Spleen (tissue), 11 donors: ENCODE measurements around the gene TREM2. TPM values are rescaled to one million over a fixed set of nuclear protein-coding genes. Genes with fewer than 3 reads are reported as not detected.
A peak's percentile ranks its signal among the peaks of the same experiment; 100 is the strongest.

Source experiments
- DNase-seq: peaks from one replicate; pipeline ENCODE4 v3.0.0-alpha.2; 2020
- H3K27ac ChIP-seq, 8 donors: fragments of 200-600 bp; sonication (generic) in 7 of 8; 1 replicate in 4 of 8; 2 replicates in 4 of 8; pipeline versions ENCODE4 v1.5.0 to v1.8.0; 2016 to 2021; ENCODE audit warnings: inconsistent platforms in 4 of 8, mild to moderate bottlenecking in 4 of 8, moderate library complexity in 1 of 8
- H3K27me3 ChIP-seq, 7 donors: fragments of 200-600 bp; sonication (generic) in 6 of 7; replicated peaks in 1 of 7; 1 replicate in 4 of 7; 2 replicates in 3 of 7; pipeline versions ENCODE4 v1.5.0 to v1.8.0; 2016 to 2021; ENCODE audit warnings: inconsistent platforms in 3 of 7, mild to moderate bottlenecking in 1 of 7
- H3K36me3 ChIP-seq, 6 donors: fragments of 200-600 bp; sonication (generic) in 5 of 6; 1 replicate in 4 of 6; 2 replicates in 2 of 6; pipeline versions ENCODE4 v1.5.0 to v1.8.0; 2016 to 2021; ENCODE audit warnings: inconsistent platforms in 2 of 6
- H3K4me1 ChIP-seq, 6 donors: fragments of 200-600 bp; sonication (generic) in 5 of 6; 1 replicate in 3 of 6; 2 replicates in 3 of 6; pipeline versions ENCODE4 v1.5.0 to v1.8.0; 2016 to 2021; ENCODE audit warnings: inconsistent platforms in 3 of 6
- H3K4me3 ChIP-seq, 8 donors: fragments of 200-600 bp; sonication (generic) in 7 of 8; 1 replicate in 4 of 8; 2 replicates in 4 of 8; pipeline versions ENCODE4 v1.5.0 to v1.8.0; 2016 to 2021; ENCODE audit warnings: inconsistent platforms in 4 of 8, mild to moderate bottlenecking in 4 of 8, moderate library complexity in 2 of 8
- H3K9me3 ChIP-seq, 8 donors: fragments of 200-600 bp; sonication (generic) in 7 of 8; 1 replicate in 4 of 8; 2 replicates in 4 of 8; pipeline versions ENCODE4 v1.5.0 to v1.8.0; 2016 to 2021; ENCODE audit warnings: inconsistent platforms in 4 of 8
- POLR2A ChIP-seq, 3 donors: fragments of 450-650 bp; IDR thresholded peaks; one replicate each; pipeline ENCODE4 v1.5.1; 2017; ENCODE audit warnings: antibody characterized with exemption in 3 of 3, mild to moderate bottlenecking in 1 of 3
- POLR2AphosphoS5 ChIP-seq, 3 donors: sonication (generic); formaldehyde crosslinking; IDR thresholded peaks; one replicate each; pipeline ENCODE4 v1.5.1; 2017; ENCODE audit warnings: antibody characterized with exemption in 3 of 3
- WGBS, 5 donors: extraction: QIAGEN DNeasy Blood & Tissue Kit in 3 of 5; methylation state at CpG; one replicate each; pipeline versions ENCODE4 v1.1.5 to v1.1.7; 2013 to 2018; 5-methylcytosine and 5-hydroxymethylcytosine counted together
- intact Hi-C: fragments of 100-400 bp; cut with DNase I; formaldehyde crosslinking; loops from one replicate; pipeline ENCODE4 v1.15.0; 2023; ENCODE audit warnings: low total_unique reads
- polyA plus RNA-seq, 3 donors: library from polyadenylated mRNA; stranded (reverse); fragments of 200-250 nt; gene quantifications; one replicate each; pipeline ENCODE4 v1.2.1, GENCODE V29; 2013
- total RNA-seq, 7 donors: library from RNA; depleted of rRNA in 3 of 7; stranded (reverse); fragments of >200 nt in 3 of 7; fragmentation: NEBNext Ultra II Directional in 4 of 7; extraction: Animal tissue kit (Norgen Biotek cat#: 25700) in 4 of 7; gene quantifications; one replicate each; pipeline versions ENCODE4 v1.1.0 to v1.2.1, GENCODE V29; 2016 to 2021
- TF ChIP-seq, protein P1 (sequence below), 11 experiments: fragments of 200-600 bp in 7 of 11; fragments of 450-650 bp in 4 of 11; sonication (generic) in 4 of 11; IDR thresholded peaks in 8 of 11; conservative IDR thresholded peaks in 3 of 11; 1 replicate in 7 of 11; 2 replicates in 4 of 11; pipeline versions ENCODE4 v1.4.0 to v1.8.0; 2016 to 2021; ENCODE audit warnings: antibody characterized with exemption in 11 of 11, inconsistent platforms in 4 of 11, mild to moderate bottlenecking in 1 of 11
- donor health status: healthy with polysubstance abuse.
- donor health status: DM: no; HTN: no; CAD: no; lungs with moderate emphysema.
- donor health status: DM: no; HTN: no; CAD: no.
- donor health status: Bipolar disorder and iron deficiency.
- donor health status: healthy.
- donor health status: DM: no; HTN: no; CAD: no.
- donor health status: DM: yes; HTN: yes; CAD: no.

Gene TREM2
- total and polyA plus RNA-seq, 10 donors = 0.59 to 18.3 (median 0.73) TPM; not detected in 4

DNA sequence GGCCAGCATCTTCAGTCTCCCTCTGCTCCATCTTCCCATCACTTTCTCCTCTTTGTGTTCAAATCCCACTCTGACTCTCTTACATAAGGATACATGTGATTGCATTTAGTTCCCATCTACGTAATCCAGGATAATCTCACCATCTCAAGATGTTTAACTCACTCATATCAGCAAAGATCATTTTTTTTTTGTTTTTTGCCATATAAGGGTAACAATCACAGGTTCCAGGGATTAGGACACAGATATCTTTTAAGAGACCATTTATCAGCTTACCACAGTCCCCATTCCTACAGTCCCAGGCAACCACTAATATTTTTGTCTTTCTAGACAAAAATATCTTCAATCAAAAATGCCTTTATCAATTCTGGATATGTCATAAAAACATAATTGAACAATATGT is 41.2 kb upstream of the TREM2 start:
- Histone ChIP-seq H3K9me3 (no peaks in the 10 kb centered on the region), H3K27ac (peak overlapping the region in 1 of 8 donors; percentile 97), H3K4me3 (no peak overlapping the region), H3K27me3 (no peaks in the 10 kb centered on the region), H3K36me3 (no peaks in the 10 kb centered on the region), H3K4me1 (peaks cover 11 to 53% (median 34%) of the 10 kb centered on the region in 6 donors)
- intact Hi-C loops = no loop called here
- no peak for DNase-seq
- TF ChIP-seq POLR2A (IDR thresholded peaks at IDR 0.05) = no peak
- TF ChIP-seq, protein P1, sequence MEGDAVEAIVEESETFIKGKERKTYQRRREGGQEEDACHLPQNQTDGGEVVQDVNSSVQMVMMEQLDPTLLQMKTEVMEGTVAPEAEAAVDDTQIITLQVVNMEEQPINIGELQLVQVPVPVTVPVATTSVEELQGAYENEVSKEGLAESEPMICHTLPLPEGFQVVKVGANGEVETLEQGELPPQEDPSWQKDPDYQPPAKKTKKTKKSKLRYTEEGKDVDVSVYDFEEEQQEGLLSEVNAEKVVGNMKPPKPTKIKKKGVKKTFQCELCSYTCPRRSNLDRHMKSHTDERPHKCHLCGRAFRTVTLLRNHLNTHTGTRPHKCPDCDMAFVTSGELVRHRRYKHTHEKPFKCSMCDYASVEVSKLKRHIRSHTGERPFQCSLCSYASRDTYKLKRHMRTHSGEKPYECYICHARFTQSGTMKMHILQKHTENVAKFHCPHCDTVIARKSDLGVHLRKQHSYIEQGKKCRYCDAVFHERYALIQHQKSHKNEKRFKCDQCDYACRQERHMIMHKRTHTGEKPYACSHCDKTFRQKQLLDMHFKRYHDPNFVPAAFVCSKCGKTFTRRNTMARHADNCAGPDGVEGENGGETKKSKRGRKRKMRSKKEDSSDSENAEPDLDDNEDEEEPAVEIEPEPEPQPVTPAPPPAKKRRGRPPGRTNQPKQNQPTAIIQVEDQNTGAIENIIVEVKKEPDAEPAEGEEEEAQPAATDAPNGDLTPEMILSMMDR (IDR thresholded peaks at IDR 0.05 in 8 of 11, conservative IDR thresholded peaks at IDR 0.05 in 3 of 11) = no peak
- no peak for TF ChIP-seq POLR2AphosphoS5 (IDR thresholded peaks at IDR 0.05)
- WGBS, 5 donors = 77 to 92% (median 82%) methylated on average over 1 of the region's 1 CpG

DNA sequence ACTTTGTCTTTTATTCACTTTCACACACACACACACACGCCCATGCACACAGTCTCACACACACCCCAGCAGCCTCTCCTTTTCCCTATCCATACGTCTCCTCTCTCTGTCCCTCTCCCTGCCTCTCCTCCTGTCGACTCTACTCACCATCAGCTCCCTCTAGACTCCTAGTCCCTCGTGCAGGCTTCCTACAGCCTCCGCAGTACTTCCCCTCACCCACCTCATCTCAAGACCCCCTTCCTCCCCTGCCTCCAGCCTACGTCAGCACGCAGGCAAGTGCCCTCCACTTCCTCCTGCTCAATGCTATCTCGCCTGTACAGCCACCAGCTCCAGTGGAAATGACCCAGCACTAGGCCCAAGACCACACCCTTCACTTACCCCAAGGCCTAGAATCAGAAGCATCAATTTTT is 38.9 kb upstream of the TREM2 start:
- peak; percentile 83 for DNase-seq
- TF ChIP-seq POLR2A (IDR thresholded peaks at IDR 0.05) (no peak), POLR2AphosphoS5 (IDR thresholded peaks at IDR 0.05) (peak in 1 of 3 donors; percentile 16)
- Histone ChIP-seq H3K4me1 (peaks cover 11 to 64% (median 43%) of the 10 kb centered on the region in 6 donors), H3K27ac (peak overlapping the region; percentile 77 to 97 (median 94)), H3K36me3 (peaks cover 0 to 14% (median 0%) of the 10 kb centered on the region in 6 donors), H3K4me3 (peak overlapping the region in 2 of 8 donors; percentile 38 to 68), H3K9me3 (no peaks in the 10 kb centered on the region), H3K27me3 (no peaks in the 10 kb centered on the region)
- intact Hi-C loops = no loop called here
- 24 to 36% (median 33%) methylated on average over 8 of the region's 8 CpGs for WGBS, 5 donors

DNA sequence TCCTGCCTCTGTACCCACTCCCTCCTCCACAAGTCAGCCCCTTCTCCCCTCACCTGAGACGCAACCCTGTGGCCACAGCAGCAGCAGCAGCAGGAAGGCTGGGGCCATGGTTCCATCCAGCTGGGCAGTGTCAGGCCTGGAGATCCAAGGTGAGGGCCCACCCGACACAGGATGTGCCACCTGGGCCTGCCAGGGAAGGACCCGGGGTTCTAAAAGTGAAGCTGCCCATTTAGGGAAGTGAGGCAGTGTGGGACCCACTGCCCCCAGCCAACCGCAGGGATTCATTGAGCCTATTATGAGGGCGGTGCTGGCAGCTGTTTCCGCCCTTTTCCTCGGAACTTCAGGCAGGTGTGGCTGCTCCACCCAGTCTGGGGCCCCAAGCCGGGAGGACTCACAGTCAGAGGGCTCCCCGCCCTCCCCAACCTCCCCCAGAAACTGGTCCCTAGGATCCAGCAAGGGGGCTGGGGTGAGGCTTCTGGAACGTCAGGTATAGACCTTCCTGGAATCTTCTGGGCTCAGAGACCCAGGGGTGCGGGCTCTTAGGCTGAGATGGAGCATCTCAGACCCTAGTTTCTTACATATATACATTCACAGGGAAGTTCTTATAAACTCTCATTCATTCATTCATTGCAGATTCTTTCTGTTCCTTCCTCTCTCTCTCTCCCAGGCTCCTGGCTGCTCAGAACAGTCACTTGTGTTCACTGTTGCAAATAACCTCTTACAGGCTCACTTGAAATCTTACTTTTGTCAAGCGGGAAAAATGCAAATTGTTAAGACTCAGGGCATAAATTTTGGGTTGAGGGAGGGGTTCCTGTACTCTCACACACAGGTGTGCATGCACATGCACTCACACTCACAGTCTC is 38.2 kb upstream of the TREM2 start, which contains the start of gene TREML2:
TSS of gene TREML2 (minus strand) at position 249 of the 863 bp plus-strand sequence. CDS start at position 108, 141 bp downstream.
- peak within 1 kb of the TSS; percentile 77 to 97 (median 94) for H3K27ac ChIP-seq
- DNase-seq = peak; percentile 92
- intact Hi-C loops = no loop called here
- H3K4me3 ChIP-seq = peak within 1 kb of the TSS in 7 of 8 donors; percentile 18 to 68 (median 35)
- no peaks in the 10 kb centered on the region for H3K9me3 ChIP-seq
- peaks cover 11 to 70% (median 43%) of the 10 kb centered on the region in 6 donors for H3K4me1 ChIP-seq
- peak; percentile 61 to 79 (median 75) for TF ChIP-seq POLR2AphosphoS5 (IDR thresholded peaks at IDR 0.05)
- no peak for TF ChIP-seq POLR2A (IDR thresholded peaks at IDR 0.05)
- TF ChIP-seq, protein P1 (IDR thresholded peaks at IDR 0.05 in 8 of 11, conservative IDR thresholded peaks at IDR 0.05 in 3 of 11) = no peak
- WGBS, 5 donors = 22 to 49% (median 31%) methylated on average over 10 to 12 of the region's 12 CpGs
- H3K27me3 ChIP-seq = no peaks in the 10 kb centered on the region
- peaks cover 0 to 19% (median 0%) of the 10 kb centered on the region in 6 donors for H3K36me3 ChIP-seq

DNA sequence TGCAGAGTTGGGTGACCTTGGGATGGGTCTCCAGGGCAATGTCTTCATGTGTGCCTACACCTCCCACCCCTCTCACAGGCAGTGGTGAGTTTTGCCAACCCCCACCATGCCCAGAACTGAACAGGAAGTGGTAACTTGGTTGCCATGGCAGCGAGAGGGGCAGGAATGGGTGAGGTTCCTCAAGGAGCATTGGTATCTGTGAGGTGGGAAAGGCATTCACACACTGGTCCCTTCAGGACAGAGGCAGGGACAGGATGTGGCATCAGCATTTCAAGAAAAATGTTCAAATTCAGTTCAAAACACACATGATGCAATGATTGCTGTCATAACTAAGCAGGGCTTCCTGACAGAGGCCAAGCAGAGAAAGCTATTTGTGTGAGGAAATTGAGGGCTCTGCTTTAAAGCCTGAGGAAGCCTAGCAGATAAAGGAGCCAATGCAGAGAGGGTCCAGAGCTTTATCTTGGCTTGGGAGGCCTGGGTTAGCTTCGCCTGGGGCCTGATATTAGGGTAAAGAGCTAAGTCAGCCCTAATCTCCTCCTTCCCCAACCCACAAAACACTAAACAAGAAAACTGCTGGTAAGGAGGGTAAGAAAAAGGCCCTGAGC is 37.5 kb upstream of the TREM2 start:
- intact Hi-C loops = no loop called here
- peaks cover 11 to 78% (median 43%) of the 10 kb centered on the region in 6 donors for H3K4me1 ChIP-seq
- H3K4me3 ChIP-seq = peak overlapping the region in 7 of 8 donors; percentile 18 to 68 (median 35)
- TF ChIP-seq POLR2AphosphoS5 (IDR thresholded peaks at IDR 0.05) = peak in 2 of 3 donors; percentile 38 to 85
- peak in 1 of 3 donors; percentile 8 for TF ChIP-seq POLR2A (IDR thresholded peaks at IDR 0.05)
- TF ChIP-seq, protein P1 (IDR thresholded peaks at IDR 0.05 in 8 of 11, conservative IDR thresholded peaks at IDR 0.05 in 3 of 11) = peak in 2 of 11 experiments; percentile 5 to 7
- peaks cover 0 to 26% (median 0%) of the 10 kb centered on the region in 6 donors for H3K36me3 ChIP-seq
- no peaks in the 10 kb centered on the region for H3K9me3 ChIP-seq
- WGBS, 5 donors = 19 to 42% (median 23%) methylated on average over 2 of the region's 2 CpGs
- peak overlapping the region; percentile 77 to 97 (median 94) for H3K27ac ChIP-seq
- no peaks in the 10 kb centered on the region for H3K27me3 ChIP-seq
- DNase-seq = peak; percentile 90
